ENCODE results near the gene PLA2G4E. TPM values are rescaled to one million over a fixed set of nuclear protein-coding genes. Genes with fewer than 3 reads are reported as not detected.
A peak's percentile ranks its signal among the peaks of the same experiment; 100 is the strongest.

The PLA2G4E gene
- total and polyA plus RNA-seq, 2 of the 13 experiments (the other 11 are each of a cell fraction or from before 2014, with no cell fraction given): not detected

DNA sequence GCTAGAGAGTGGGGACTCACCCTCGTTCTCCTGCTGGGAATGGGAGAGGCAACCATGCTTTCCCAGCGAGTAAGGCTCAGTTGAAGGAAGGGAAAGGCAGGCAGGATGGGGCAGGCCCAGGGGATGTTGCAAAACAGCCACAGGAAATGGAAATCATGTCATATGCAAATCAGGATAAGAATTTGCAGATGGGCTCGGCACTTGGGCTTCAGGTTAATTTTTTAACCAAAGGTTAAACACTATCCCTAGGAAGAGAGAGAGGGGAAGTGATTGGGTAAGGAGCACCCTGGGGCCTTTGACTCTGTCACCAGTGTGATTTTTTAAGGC lies 14.6 kb upstream of the PLA2G4E start (continued):
- TF ChIP-seq, protein P1, sequence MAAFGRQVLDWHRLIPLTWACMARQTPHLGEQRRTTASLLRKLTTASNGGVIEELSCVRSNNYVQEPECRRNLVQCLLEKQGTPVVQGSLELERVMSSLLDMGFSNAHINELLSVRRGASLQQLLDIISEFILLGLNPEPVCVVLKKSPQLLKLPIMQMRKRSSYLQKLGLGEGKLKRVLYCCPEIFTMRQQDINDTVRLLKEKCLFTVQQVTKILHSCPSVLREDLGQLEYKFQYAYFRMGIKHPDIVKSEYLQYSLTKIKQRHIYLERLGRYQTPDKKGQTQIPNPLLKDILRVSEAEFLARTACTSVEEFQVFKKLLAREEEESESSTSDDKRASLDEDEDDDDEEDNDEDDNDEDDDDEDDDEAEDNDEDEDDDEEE (CRISPR knock-in tag; IDR thresholded peaks at IDR 0.05): no peak
- TF ChIP-seq SAP130 (CRISPR knock-in tag; IDR thresholded peaks at IDR 0.05; ENCODE audit: low read depth) (0 out of 2 replicates have a peak, but pooled peaks have one; percentile 10), ZFP1 (CRISPR knock-in tag; IDR thresholded peaks at IDR 0.05) (no peak), ZSCAN29 (CRISPR knock-in tag; conservative IDR thresholded peaks at IDR 0.05) (no peak), GABPA (IDR thresholded peaks at IDR 0.05; ENCODE audit: low read depth, low read length) (no peak), GABPA (CRISPR knock-in tag; IDR thresholded peaks at IDR 0.05; ENCODE audit: low read depth) (peak; percentile 47; the same call in 1 of the 2 replicates), RERE (CRISPR knock-in tag; IDR thresholded peaks at IDR 0.05; ENCODE audit: low read depth) (no peak), ZEB1 (IDR thresholded peaks at IDR 0.05; ENCODE audit: insufficient replicate concordance, low read depth) (no peak), SP1 (IDR thresholded peaks at IDR 0.05) (no peak), SP1 (CRISPR knock-in tag; IDR thresholded peaks at IDR 0.05) (no peak), NFKBIZ (CRISPR knock-in tag; IDR thresholded peaks at IDR 0.05) (peak; percentile 36; the same call in 1 of the 2 replicates)

All from HepG2 (cell line).